HUES64 (cell line): ENCODE measurements around the gene SLC38A4.

Experiments used
- H3K27ac ChIP-seq: 2 replicates; pipeline ENCODE4 v1.7.0; 2013; ENCODE audit warnings: low read depth, low read length, inconsistent platforms
- H3K27me3 ChIP-seq: 2 replicates; pipeline ENCODE4 v1.6.1; 2013; ENCODE audit warnings: mild to moderate bottlenecking, low read length; ENCODE audit not compliant: insufficient read depth
- H3K36me3 ChIP-seq: 2 replicates; pipeline ENCODE4 v1.6.1; 2013; ENCODE audit warnings: mild to moderate bottlenecking, low read length; ENCODE audit not compliant: insufficient read depth
- H3K4me1 ChIP-seq: 2 replicates; pipeline ENCODE4 v1.6.1; 2013; ENCODE audit warnings: mild to moderate bottlenecking, low read length, moderate library complexity; ENCODE audit not compliant: insufficient read depth
- H3K4me3 ChIP-seq: 2 replicates; pipeline ENCODE4 v1.5.1; 2013; ENCODE audit warnings: mild to moderate bottlenecking, low read length, moderate library complexity
- H3K9ac ChIP-seq: 2 replicates; pipeline ENCODE4 v1.6.1; 2013; ENCODE audit warnings: mild to moderate bottlenecking, low read depth, low read length
- H3K9me3 ChIP-seq: 2 replicates; pipeline ENCODE4 v1.6.1; 2013; ENCODE audit warnings: low read depth, low read length; ENCODE audit not compliant: insufficient read depth
- WGBS: fragments of 150-250, 120-280 bp; methylation state at CpG from one replicate; pipeline ENCODE4 v1.1.7; 2013; ENCODE audit warnings: missing lambda C conversion rate; 5-methylcytosine and 5-hydroxymethylcytosine counted together

The SLC38A4 gene

GRCh38 chr12:46814143-46814542, 11.7 kb downstream of the SLC38A4 start:
- Histone ChIP-seq H3K4me1 (peaks cover 12% of the 10 kb centered on the region; the same call in 1 of the 2 replicates), H3K27ac (no peak overlapping the region), H3K9ac (no peak overlapping the region), H3K27me3 (no peaks in the 10 kb centered on the region), H3K9me3 (no peaks in the 10 kb centered on the region), H3K4me3 (no peak overlapping the region), H3K36me3 (no peaks in the 10 kb centered on the region)
- WGBS: 91% methylated on average over 1 of the region's 2 CpGs

GRCh38 chr12:46811185-46811584, 14.6 kb downstream of the SLC38A4 start:
- Histone ChIP-seq H3K4me1 (peaks cover 13% of the 10 kb centered on the region; the same call in 1 of the 2 replicates), H3K4me3 (no peak overlapping the region), H3K9ac (no peak overlapping the region), H3K27ac (no peak overlapping the region), H3K27me3 (no peaks in the 10 kb centered on the region), H3K9me3 (no peaks in the 10 kb centered on the region), H3K36me3 (no peaks in the 10 kb centered on the region)
- 83% methylated on average over 1 of the region's 1 CpG for WGBS

DNA sequence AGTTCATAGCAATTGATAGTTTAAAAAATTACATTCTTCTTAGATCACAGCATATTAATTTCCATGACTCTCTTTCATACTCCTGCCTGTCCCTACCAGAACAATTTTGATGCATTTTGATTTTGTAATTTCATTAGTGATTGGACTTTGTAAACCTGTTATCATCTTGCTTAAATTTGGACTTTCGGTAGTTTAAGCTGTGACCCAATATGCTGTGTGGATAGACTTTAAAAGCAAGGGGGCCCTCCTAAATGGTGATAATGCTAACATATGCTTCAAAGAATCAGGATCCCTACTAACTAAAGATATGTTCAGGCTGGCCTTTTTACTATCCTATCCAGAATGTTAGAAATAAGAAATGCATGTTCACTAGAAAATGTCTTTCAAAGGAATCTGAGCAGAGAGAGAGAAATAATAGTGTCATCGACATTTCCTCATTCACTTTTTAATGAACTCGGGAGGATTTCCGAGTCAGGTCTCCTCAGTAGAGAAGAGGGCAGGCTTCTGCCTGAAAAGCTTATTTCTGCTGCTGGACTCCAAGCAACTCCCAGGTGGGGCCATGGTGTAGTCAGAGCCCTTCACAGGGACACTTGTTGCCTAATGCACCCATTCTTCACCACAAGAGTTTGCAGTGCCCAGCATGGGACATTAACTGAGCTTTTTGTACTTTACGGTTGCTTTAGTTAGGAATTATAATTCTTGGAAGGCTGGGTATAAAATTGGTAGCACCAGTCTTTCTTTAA, 16.7 kb downstream of the SLC38A4 start:
- no peak overlapping the region for H3K4me3 ChIP-seq
- H3K36me3 ChIP-seq: no peaks in the 10 kb centered on the region
- H3K4me1 ChIP-seq: peaks cover 10% of the 10 kb centered on the region; the same call in 1 of the 2 replicates
- H3K27ac ChIP-seq: no peak overlapping the region
- H3K9ac ChIP-seq: no peak overlapping the region
- H3K27me3 ChIP-seq: no peaks in the 10 kb centered on the region
- no peaks in the 10 kb centered on the region for H3K9me3 ChIP-seq
- 74% methylated on average over 5 of the region's 5 CpGs for WGBS

GRCh38 chr12:46808317-46808716, 17.5 kb downstream of the SLC38A4 start:
- Histone ChIP-seq H3K36me3 (no peaks in the 10 kb centered on the region), H3K4me1 (peaks cover 10% of the 10 kb centered on the region; the same call in 1 of the 2 replicates), H3K27me3 (no peaks in the 10 kb centered on the region), H3K9ac (no peak overlapping the region), H3K27ac (no peak overlapping the region), H3K9me3 (no peaks in the 10 kb centered on the region), H3K4me3 (no peak overlapping the region)
- WGBS: no CpG with 5 or more reads among the region's 2 CpGs

GRCh38 chr12:46804054-46804453, 21.7 kb downstream of the SLC38A4 start:
- 100% methylated on average over 1 of the region's 3 CpGs for WGBS
- Histone ChIP-seq H3K36me3 (no peaks in the 10 kb centered on the region), H3K27ac (no peak overlapping the region), H3K9ac (no peak overlapping the region), H3K4me3 (no peak overlapping the region), H3K4me1 (peaks cover under 1% of the 10 kb centered on the region; the same call in 1 of the 2 replicates), H3K27me3 (no peaks in the 10 kb centered on the region), H3K9me3 (no peaks in the 10 kb centered on the region)

DNA sequence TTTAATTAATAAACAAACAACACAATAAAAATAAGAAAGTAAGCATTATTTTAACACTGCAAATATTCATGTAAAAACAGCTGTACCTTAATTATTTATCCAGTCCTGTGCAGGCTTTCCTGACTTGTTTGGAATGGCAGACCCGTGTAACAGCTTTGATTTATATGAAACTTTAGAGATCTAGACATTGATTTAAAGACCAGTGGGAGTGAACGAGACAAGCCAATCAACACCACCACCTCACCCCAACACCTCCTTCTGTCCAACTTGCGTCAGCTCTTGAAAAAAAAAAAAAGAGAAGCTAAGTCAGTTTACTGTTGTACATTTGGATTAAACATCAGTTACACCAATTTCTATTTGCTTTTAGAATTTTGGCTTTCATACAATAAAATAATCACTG, 22.3 kb downstream of the SLC38A4 start:
- H3K9me3 ChIP-seq: no peaks in the 10 kb centered on the region
- no peaks in the 10 kb centered on the region for H3K27me3 ChIP-seq
- no peak overlapping the region for H3K27ac ChIP-seq
- H3K36me3 ChIP-seq: no peaks in the 10 kb centered on the region
- no peak overlapping the region for H3K4me3 ChIP-seq
- H3K9ac ChIP-seq: no peak overlapping the region
- no peaks in the 10 kb centered on the region for H3K4me1 ChIP-seq
- 95% methylated on average over 3 of the region's 3 CpGs for WGBS

- H3K9me3 ChIP-seq: no peaks in the 10 kb centered on the region
- no peaks in the 10 kb centered on the region for H3K27me3 ChIP-seq
- WGBS: no CpG with 5 or more reads among the region's 1 CpG
- no peak overlapping the region for H3K9ac ChIP-seq
- H3K27ac ChIP-seq: no peak overlapping the region
- H3K4me1 ChIP-seq: no peaks in the 10 kb centered on the region
- H3K4me3 ChIP-seq: no peak overlapping the region
- no peaks in the 10 kb centered on the region for H3K36me3 ChIP-seq
Measured at GRCh38 chr12:46801293-46801692, 24.5 kb downstream of the SLC38A4 start.

DNA sequence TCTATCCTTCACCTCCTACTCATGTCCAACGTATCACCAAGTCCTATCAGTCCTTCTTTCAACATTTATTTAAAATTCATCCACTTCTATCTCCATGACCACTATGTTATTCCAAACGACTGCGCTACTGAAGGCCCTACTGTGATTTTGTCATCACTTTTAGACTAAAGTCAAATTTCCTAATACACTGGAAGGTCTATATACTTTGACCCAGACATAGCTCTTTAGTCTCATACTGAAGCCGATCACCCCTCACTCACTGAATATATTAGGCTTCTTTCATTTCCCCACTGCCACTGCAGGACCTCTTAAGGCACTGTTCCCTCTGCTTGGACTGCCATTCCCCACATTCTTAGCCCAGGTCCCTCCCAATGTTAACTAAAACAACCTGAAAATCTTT, 25.6 kb downstream of the SLC38A4 start:
- no peaks in the 10 kb centered on the region for H3K36me3 ChIP-seq
- H3K4me3 ChIP-seq: no peak overlapping the region
- 90% methylated on average over 4 of the region's 4 CpGs for WGBS
- no peaks in the 10 kb centered on the region for H3K9me3 ChIP-seq
- no peak overlapping the region for H3K9ac ChIP-seq
- H3K4me1 ChIP-seq: no peaks in the 10 kb centered on the region
- no peaks in the 10 kb centered on the region for H3K27me3 ChIP-seq
- H3K27ac ChIP-seq: no peak overlapping the region

DNA sequence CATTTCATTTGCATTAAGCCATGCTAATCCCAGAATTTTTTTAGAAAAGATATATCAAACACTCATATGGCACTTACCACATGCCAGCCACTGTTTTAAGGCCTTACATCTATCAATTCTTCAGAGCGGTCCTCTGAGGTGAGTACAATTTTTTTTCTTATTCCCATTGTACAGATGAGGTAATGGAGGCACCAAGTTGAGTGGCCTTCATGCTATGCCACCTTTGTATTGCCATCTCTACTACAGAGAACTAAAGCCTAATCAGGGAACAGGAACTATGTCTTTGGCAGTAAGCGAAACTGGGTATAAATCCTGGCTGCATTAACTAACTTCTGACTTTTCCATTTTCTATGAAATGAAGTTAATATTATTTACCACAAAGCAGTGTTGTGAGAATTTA, 27.1 kb downstream of the SLC38A4 start:
- H3K4me3 ChIP-seq: no peak overlapping the region
- H3K27me3 ChIP-seq: no peaks in the 10 kb centered on the region
- no peaks in the 10 kb centered on the region for H3K9me3 ChIP-seq
- H3K27ac ChIP-seq: no peak overlapping the region
- 93% methylated on average over 2 of the region's 2 CpGs for WGBS
- no peaks in the 10 kb centered on the region for H3K4me1 ChIP-seq
- H3K36me3 ChIP-seq: no peaks in the 10 kb centered on the region
- H3K9ac ChIP-seq: no peak overlapping the region

- whole genome bisulfite sequencing: 83% methylated on average over 2 of the region's 2 CpGs
- H3K4me3 ChIP-seq: no peak overlapping the region
- H3K9me3 ChIP-seq: no peaks in the 10 kb centered on the region
- no peaks in the 10 kb centered on the region for H3K4me1 ChIP-seq
- no peak overlapping the region for H3K9ac ChIP-seq
- H3K27me3 ChIP-seq: no peaks in the 10 kb centered on the region
- H3K27ac ChIP-seq: no peak overlapping the region
- no peaks in the 10 kb centered on the region for H3K36me3 ChIP-seq
Measured at GRCh38 chr12:46798056-46798455, 27.7 kb downstream of the SLC38A4 start.

GRCh38 chr12:46795988-46796387, 29.8 kb downstream of the SLC38A4 start:
- Histone ChIP-seq H3K4me1 (no peaks in the 10 kb centered on the region), H3K27ac (no peak overlapping the region), H3K36me3 (no peaks in the 10 kb centered on the region), H3K9me3 (no peaks in the 10 kb centered on the region), H3K27me3 (no peaks in the 10 kb centered on the region), H3K4me3 (no peak overlapping the region), H3K9ac (no peak overlapping the region)
- 93% methylated on average over 4 of the region's 4 CpGs for WGBS
